ENCODE measurements around the gene EXOG.

DNA sequence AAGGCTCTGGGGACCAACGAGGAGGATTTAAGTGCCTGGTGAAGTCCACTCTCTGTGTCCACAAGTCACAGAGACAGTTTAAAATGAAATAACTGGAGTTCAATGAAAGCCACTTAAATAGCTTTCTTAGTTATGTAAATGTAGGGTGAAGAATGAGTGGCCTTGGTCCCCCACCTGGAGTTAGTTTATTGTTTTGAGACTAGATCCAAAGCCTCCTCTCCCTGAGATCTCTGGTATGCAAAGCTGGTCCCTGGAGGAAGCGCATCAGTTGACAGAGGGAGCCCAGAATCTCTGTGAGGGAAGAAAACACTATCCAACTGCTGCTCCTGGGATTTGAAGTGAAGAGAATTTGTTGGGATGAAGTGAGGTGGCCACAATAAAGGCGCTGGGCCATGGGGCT, 40.5 kb downstream of the EXOG start:
- TF ChIP-seq, protein P1, sequence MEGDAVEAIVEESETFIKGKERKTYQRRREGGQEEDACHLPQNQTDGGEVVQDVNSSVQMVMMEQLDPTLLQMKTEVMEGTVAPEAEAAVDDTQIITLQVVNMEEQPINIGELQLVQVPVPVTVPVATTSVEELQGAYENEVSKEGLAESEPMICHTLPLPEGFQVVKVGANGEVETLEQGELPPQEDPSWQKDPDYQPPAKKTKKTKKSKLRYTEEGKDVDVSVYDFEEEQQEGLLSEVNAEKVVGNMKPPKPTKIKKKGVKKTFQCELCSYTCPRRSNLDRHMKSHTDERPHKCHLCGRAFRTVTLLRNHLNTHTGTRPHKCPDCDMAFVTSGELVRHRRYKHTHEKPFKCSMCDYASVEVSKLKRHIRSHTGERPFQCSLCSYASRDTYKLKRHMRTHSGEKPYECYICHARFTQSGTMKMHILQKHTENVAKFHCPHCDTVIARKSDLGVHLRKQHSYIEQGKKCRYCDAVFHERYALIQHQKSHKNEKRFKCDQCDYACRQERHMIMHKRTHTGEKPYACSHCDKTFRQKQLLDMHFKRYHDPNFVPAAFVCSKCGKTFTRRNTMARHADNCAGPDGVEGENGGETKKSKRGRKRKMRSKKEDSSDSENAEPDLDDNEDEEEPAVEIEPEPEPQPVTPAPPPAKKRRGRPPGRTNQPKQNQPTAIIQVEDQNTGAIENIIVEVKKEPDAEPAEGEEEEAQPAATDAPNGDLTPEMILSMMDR (IDR thresholded peaks at IDR 0.05 in 8 of 11, conservative IDR thresholded peaks at IDR 0.05 in 3 of 11) = no peak
- no peak for TF ChIP-seq POLR2AphosphoS5 (IDR thresholded peaks at IDR 0.05)

All from spleen (tissue), 7 donors.